ENCODE data around the gene EIF2S3.
"Not testable (repeated sequence)": the region's sequence is repeated elsewhere in the genome, so short reads cannot be mapped to it uniquely, and the experiment has no call there.

Gene EIF2S3

DNA sequence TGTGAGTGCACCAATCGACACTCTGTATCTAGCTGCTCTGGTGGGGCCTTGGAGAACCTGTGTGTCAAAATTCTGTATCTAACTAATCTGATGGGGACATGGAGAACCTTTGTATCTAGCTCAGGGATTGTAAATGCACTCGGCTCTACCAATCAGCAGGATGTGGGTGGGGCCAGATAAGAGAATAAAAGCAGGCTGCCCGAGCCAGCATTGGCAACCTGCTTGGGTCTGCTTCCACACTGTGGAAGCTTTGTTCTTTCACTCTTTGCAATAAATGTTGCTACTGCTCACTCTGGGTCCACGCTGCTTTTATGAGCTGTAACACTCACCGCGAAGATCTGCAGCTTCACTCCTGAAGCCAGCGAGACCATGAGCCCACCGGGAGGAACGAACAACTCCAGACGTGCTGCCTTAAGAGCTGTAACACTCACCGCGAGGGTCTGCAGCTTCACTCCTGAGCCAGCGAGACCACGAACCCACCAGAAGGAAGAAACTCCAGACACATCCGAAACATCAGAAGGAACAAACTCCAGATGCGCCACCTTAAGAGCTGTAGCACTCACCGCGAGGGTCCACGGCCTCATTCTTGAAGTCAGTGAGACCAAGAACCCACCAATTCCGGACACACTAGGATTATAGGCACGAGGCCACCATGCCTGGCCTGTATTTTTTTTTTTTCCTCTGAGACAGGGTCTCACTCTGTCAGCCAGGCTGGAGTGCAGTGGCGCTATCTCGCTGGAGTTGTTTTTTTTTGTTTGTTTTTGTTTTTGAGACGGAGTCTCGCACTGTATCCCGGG, 4.0 kb upstream of the EIF2S3 start:
- not testable (repeated sequence) for DNase-seq (ENCODE audit: low spot score)

DNA sequence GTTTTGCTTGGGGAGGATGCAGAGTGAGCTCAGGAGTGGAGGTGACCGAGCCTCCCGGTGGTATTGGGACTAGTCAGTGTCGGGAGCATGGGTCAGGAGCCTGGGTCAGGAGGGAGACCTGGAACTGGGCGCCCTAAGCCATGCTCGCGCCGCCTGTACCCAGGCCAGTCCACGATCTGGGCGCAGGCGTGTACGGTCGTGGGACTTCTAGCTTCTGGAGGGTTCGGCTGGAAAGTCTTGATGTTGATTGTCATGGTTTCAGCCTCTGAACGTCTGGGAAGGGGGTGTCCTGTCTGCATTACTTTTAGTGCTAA, 244 bp downstream of the EIF2S3 start:
- no peak for DNase-seq (ENCODE audit: low spot score)

GRCh38 chrX:24063488-24063887, 8.7 kb downstream of the EIF2S3 start:
- no peak for DNase-seq (ENCODE audit: low spot score)

GRCh38 chrX:24069877-24070276, 15.1 kb downstream of the EIF2S3 start:
- DNase-seq (ENCODE audit: low spot score), result no peak

GRCh38 chrX:24079411-24079810, 24.7 kb downstream of the EIF2S3 start:
- no peak for DNase-seq (ENCODE audit: low spot score)

- not testable (repeated sequence) for DNase-seq (ENCODE audit: low spot score)
These were observed 25.5 kb downstream of the EIF2S3 start for GRCh38 chrX:24080245-24080644.

- DNase-seq (ENCODE audit: low spot score), result no peak
These were observed 25.9 kb downstream of the EIF2S3 start for GRCh38 chrX:24080704-24081103.

DNA sequence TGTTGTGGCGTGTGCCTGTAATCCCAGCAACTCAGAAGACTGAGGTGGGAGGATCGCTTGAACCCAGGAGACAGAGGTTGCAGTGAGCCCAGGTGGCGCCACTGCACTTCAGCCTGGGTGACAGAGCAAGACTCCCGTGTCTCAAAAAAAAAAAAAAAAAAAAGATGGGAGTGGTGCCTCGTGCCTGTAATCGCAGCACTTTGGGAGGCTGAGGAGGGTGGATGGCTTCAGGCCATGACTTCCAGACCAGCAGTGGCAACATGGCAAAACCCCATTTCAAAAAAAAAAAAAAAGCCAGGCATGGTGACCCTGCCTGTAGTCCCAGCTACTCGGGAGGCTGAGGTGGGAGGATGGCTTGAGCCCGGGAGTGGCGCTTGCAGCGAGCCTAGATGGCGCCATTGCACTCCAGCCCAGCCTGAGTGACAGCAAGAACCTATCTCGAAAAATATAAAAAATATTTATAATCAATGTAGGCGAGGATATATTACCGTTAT, 27.0 kb downstream of the EIF2S3 start:
- no peak for DNase-seq (ENCODE audit: low spot score)

DNA sequence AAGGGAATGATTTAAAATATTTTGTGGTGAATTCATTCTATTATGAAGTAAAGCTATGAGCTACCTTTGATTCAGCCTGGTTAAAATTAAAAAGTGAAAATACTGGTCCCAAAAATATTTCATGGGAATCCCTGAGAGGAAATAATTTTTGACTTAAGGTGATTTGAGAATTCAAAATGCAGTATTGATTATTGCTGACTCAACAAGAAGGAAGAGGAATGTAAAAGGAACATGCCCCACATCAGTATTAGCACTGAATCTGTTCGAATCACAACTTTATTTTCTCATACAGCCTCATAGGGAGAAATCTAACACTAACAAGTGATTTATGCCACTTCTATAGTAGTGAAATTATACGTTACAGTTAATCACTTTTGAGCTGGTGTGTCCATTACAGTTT, 27.7 kb downstream of the EIF2S3 start:
- no peak for DNase-seq (ENCODE audit: low spot score)

DNA sequence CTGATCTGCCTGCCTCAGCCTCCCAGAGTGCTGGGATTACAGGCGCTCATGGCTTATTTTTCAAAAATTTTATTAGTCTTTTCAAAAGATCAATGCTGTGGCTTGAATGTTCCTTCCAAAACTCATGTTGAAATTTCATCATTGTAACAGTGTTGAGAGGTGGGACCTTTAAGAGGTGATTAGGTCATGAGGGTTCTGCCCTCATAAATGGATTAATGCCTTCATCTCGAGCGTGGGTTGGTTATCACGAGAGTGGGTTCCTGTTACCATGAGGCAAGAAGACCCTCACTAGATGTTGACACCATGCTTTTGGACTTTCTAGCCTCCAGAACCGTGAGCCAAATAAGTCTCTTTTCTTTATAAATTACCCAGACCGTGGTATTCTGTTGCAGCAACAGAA, 30.3 kb downstream of the EIF2S3 start:
- DNase-seq (ENCODE audit: low spot score), result no peak

DNA sequence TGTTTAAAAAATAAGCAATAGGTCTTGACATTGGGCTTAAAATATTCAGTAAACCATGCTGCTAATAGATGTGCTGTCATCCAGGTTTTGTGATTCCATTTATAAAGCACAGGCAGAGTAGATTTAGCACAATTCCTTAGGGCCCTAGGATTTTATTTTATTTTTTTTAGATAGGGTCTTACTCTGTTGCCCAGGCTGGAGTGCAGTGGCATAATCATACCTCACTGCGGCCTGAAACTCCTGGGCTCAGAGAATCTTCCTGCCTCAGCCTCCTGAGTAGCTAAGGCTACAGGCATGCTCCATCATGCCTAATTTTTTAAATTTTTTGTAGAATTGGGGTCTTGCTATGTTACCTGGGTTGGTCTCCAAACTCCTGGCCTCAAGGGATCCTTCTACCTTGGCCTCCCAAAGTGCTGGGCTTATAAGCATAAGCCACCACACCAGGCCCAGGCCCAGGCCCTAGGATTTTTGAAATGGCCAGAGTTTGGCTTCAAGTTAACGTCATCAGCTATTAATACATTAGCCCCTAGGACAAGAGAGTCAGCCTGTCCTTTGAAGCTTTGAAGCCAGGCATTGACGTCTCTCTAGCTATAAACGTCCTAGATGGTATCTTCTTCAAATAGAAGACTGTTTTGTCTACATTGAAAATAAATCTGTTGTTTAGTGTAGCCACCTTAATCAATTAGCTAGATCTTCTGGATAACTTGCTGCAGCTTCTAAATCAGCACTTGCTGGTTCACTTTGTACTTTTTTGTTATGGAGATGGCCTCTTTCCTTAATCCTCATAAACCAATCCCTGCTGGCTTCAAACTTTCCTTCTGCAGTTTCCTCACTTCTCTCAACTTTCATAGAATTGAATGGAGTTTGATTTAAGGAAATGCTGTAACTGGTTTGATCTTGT, 35.8 kb downstream of the EIF2S3 start:
- DNase-seq (ENCODE audit: low spot score), result no peak

DNA sequence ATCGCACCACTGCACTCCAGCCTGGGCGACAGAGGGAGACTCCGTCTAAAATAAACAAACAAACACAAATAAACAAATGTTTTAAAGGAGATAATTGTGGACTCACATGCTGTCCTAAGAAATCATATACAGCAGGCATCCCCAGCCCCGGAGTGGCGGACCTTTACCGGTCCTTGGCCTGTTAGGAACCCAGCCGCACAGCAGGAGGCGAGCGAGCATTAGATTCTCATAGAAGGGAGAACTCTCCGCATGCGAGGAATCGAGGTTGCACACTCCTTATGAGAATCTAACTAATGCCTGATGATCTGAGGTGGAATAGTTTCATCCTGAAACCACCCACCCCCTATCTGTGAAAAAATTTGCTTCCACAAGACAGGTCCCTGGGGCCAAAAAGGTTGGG, 39.0 kb downstream of the EIF2S3 start:
- no peak for DNase-seq (ENCODE audit: low spot score)

DNA sequence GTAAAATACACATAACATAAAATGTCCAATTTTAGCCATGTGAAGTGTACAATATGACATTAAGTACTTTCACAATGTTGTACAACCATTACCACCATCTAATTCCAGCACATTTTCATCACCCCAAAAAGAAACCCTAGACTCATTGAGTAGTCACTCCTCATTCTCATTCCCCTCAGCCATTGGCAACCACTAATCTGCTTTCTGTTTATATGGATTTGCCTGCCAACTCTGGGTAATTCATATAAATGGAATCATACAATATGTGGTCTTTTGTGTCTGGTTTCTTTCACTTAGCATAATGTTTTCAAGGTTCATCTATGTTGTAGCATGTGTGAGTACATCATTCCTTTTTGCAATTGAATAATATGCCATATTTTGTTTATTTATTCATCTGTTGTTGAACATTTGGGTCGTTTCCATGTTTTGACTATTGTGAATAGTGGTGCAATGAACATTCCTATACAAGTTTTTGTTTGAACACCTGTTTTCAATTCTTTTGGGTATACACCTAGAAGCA, 43.0 kb downstream of the EIF2S3 start:
- no peak for DNase-seq (ENCODE audit: low spot score)

GRCh38 chrX:24098932-24099331, 44.2 kb downstream of the EIF2S3 start:
- no peak for DNase-seq (ENCODE audit: low spot score)

- no peak for DNase-seq (ENCODE audit: low spot score)
These were observed 44.6 kb downstream of the EIF2S3 start for GRCh38 chrX:24099394-24099793.

DNA sequence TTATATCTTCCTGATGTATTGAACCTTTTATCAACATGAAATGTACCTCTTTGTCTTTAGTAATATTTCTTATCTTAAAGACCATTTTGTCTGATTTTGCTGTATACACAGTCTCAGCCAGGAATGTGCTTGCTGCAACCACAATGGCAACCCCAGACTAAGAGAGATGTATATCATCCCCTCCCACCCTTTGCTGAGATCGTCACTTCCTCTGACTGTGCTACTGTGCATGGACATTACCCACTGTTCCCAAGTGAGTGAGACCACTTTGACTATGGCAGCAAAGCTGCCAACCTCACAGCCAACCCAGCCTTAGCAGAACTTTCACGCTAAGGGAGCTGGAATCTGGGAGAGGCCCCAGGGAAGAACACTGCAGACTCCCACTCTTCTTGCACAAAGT, 46.0 kb downstream of the EIF2S3 start:
- DNase-seq (ENCODE audit: low spot score), result no peak

DNA sequence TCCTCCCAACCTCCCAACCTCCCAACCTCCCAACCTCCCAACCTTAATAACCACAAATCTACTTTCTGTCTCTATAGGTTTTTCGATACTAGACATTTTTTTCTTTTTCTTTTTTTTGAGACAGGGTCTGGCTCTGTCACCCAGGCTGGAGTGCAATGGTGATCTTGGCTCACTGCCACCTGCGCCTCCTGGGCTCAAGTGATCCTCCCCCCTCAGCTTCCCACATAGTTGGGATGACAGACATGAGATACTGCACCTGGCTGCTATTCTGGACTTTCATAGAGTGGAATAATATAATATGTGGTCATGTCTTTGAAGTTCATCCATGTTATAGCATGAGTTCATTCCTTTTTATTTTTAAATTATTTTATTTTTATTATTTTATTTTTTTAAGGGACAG, 55.3 kb downstream of the EIF2S3 start:
- DNase-seq (ENCODE audit: low spot score), result no peak

- no peak for DNase-seq (ENCODE audit: low spot score)
These were observed 58.4 kb downstream of the EIF2S3 start for GRCh38 chrX:24113181-24113580.

GRCh38 chrX:24117258-24117657, 62.5 kb downstream of the EIF2S3 start:
- no peak for DNase-seq (ENCODE audit: low spot score)

GRCh38 chrX:24124244-24124799, 69.6 kb downstream of the EIF2S3 start:
- DNase-seq (ENCODE audit: low spot score), result no peak

- no peak for DNase-seq (ENCODE audit: low spot score)
These were observed 70.4 kb downstream of the EIF2S3 start for GRCh38 chrX:24125028-24125612.

Measured in HuH-7 (cell line).